ENCODE data around the gene LINGO3. TPM values are rescaled to one million over a fixed set of nuclear protein-coding genes. Genes with fewer than 3 reads are reported as not detected.

Gene LINGO3
- total and polyA plus RNA-seq, 2 donors (not counting 1 experiment from before 2014, with no cell fraction given), result 1.1 to 3.9 TPM

GRCh38 chr19:2287585-2288337 is 20.2 kb downstream of the LINGO3 start:
- Histone ChIP-seq H3K27me3 (replicated peaks in 1 of 4; ENCODE audit: control extremely low read depth in 1 of 4, control insufficient read depth in 3 of 4, insufficient read depth in 4 of 4, low read length in 3 of 4) (no peaks in the 10 kb centered on the region), H3K27ac (ENCODE audit: low read length in 2 of 2) (no peak overlapping the region), H3K4me1 (ENCODE audit: control insufficient read depth in 2 of 2, insufficient read depth in 2 of 2, low read length in 2 of 2) (peaks cover 31 to 46% of the 10 kb centered on the region in 2 donors), H3K4me2 (replicated peaks; ENCODE audit: low read depth, low read length, poor library complexity, severe bottlenecking) (peak overlapping the region; percentile 82), H4K20me1 (ENCODE audit: control insufficient read depth, insufficient read depth, low read length, poor library complexity, severe bottlenecking) (peaks cover 20% of the 10 kb centered on the region), H3K79me2 (ENCODE audit: control insufficient read depth, insufficient read depth, low read length) (peaks cover 39% of the 10 kb centered on the region), H2AFZ (ENCODE audit: insufficient read depth, low read depth, low read length, poor library complexity, severe bottlenecking) (no peak overlapping the region), H3K4me3 (ENCODE audit: control extremely low read depth in 1 of 5, extremely low read depth in 1 of 5, insufficient read depth in 1 of 5, low read depth in 2 of 5, low read length in 4 of 5) (no peak overlapping the region), H3K9me3 (ENCODE audit: control extremely low read depth in 1 of 3, control insufficient read depth in 2 of 3, insufficient read depth in 1 of 3, low read length in 2 of 3) (no peaks in the 10 kb centered on the region), H3K9ac (ENCODE audit: low read length) (no peak overlapping the region), H3K36me3 (replicated peaks in 1 of 2; ENCODE audit: control extremely low read depth in 1 of 2, control insufficient read depth in 1 of 2, extremely low read depth in 1 of 2, insufficient read depth in 2 of 2, low read length in 1 of 2) (peaks cover 0 to 4% of the 10 kb centered on the region in 2 experiments)
- no peak for ATAC-seq (ENCODE audit: low read depth)
- intact Hi-C loops (cut with micrococcal nuclease), result loop anchor here (2.0 to 5.0 kb wide), 2 partner anchors 13 to 35 kb away; no protein-coding TSS in a partner anchor
- Mint-ChIP-seq H3K4me3 (peak overlapping the region; percentile 97), H3K9me3 (ENCODE audit: insufficient read depth) (no peaks in the 10 kb centered on the region), H3K4me1 (peaks cover 41% of the 10 kb centered on the region), H3K27ac (peak overlapping the region; percentile 87), H3K27me3 (no peaks in the 10 kb centered on the region)
- 52% methylated on average over 13 of the region's 13 CpGs for WGBS (ENCODE audit: insufficient coverage)
- no peak for TF ChIP-seq EZH2 (IDR thresholded peaks at IDR 0.05; ENCODE audit: borderline replicate concordance, insufficient read depth, low read depth, low read length, poor library complexity, severe bottlenecking)
- TF ChIP-seq CTCF (IDR thresholded peaks at IDR 0.05), result no peak
- ChIA-PET CTCF (interaction anchor here (1.0 to 3.2 kb wide), 7 partner anchors 9 to 45 kb away, joined by 3 to 30 read pairs (median 8); no protein-coding TSS in a partner anchor), POLR2A (interaction anchor here (0.6 to 3.4 kb wide), 14 partner anchors 10 to 934 kb away, joined by 3 to 65 read pairs (median 5); partner anchors contain the start of genes LSM7, MKNK2 and SPPL2B)
- no peak for DNase-seq
